H1 (cell line): Measurements from ENCODE around the gene SLC16A6. TPM values are rescaled to one million over a fixed set of nuclear protein-coding genes. Genes with fewer than 3 reads are reported as not detected.

Source experiments
- CTCF ChIA-PET: fragments of 300-600 bp; sonication (Branson Sonifier 250); formaldehyde crosslinking; loops from one replicate; lab custom pipeline; 2021; ENCODE audit not compliant: partially characterized antibody; lab: Charles Lee
- POLR2A ChIA-PET: fragments of 300-600 bp; sonication (Branson Sonifier 250); formaldehyde crosslinking; loops from one replicate; lab custom pipeline; 2021; ENCODE audit warnings: inconsistent platforms; ENCODE audit not compliant: partially characterized antibody; lab: Charles Lee
- DNase-seq, 2 experiments: peaks; one replicate each; pipeline versions ENCODE4 v3.0.0 to v3.0.0-alpha.2; 2010 to 2022; ENCODE audit warnings: low spot score in 2 of 2, low read depth in 1 of 2, mixed read lengths in 1 of 2
- FAIRE-seq: peaks from 2 replicates; lab custom pipeline; 2011; peaks lifted over from hg19 to GRCh38; lab: Jason Lieb, UNC
- H2AFZ ChIP-seq: 2 replicates; pipeline ENCODE4 v1.8.1; 2012; ENCODE audit warnings: low read length, inconsistent platforms
- H2AK5ac ChIP-seq: 2 replicates; pipeline ENCODE4 v1.6.1; 2013; ENCODE audit warnings: low read depth, low read length
- H2BK120ac ChIP-seq: replicated peaks from 2 replicates; pipeline ENCODE3; 2013; ENCODE audit warnings: low read depth, low read length, inconsistent platforms
- H2BK12ac ChIP-seq: 2 replicates; pipeline ENCODE4 v1.6.1; 2013; ENCODE audit warnings: low read depth, low read length
- H2BK15ac ChIP-seq: 2 replicates; pipeline ENCODE4 v1.6.1; 2013; ENCODE audit warnings: low read length
- H2BK20ac ChIP-seq: 2 replicates; pipeline ENCODE4 v1.6.1; 2013; ENCODE audit warnings: low read length
- H2BK5ac ChIP-seq: 2 replicates; pipeline ENCODE4 v1.6.1; 2013; ENCODE audit warnings: low read depth, low read length
- H3K14ac ChIP-seq: 2 replicates; pipeline ENCODE4 v1.6.1; 2013; ENCODE audit warnings: inconsistent platforms; ENCODE audit not compliant: insufficient read length
- H3K18ac ChIP-seq: 2 replicates; pipeline ENCODE4 v1.6.1; 2013; ENCODE audit warnings: low read length; ENCODE audit errors: extremely low read depth
- H3K23ac ChIP-seq: 2 replicates; pipeline ENCODE4 v1.6.1; 2013; ENCODE audit warnings: inconsistent platforms; ENCODE audit not compliant: insufficient read length
- H3K23me2 ChIP-seq: 2 replicates; pipeline ENCODE4 v1.6.1; 2013; ENCODE audit warnings: low read depth, low read length
- H3K27ac ChIP-seq: 2 replicates; pipeline ENCODE4 v1.6.1; 2011; ENCODE audit warnings: low read depth, low read length, inconsistent platforms
- H3K27me3 ChIP-seq, 4 experiments: replicated peaks in 1 of 4; 1 replicate in 1 of 4; 2 replicates in 3 of 4; pipeline versions ENCODE4 v1.6.1 to v1.8.1; 2011 to 2013; ENCODE audit warnings: low read length in 3 of 4, mild to moderate bottlenecking in 3 of 4, inconsistent platforms in 2 of 4, mixed read lengths in 2 of 4, moderate library complexity in 1 of 4; ENCODE audit not compliant: control insufficient read depth in 3 of 4, insufficient read depth in 3 of 4; ENCODE audit errors: extremely low read depth in 1 of 4
- H3K36me3 ChIP-seq, 4 experiments: 2 replicates each; pipeline versions ENCODE4 v1.6.1 to v1.8.1; 2011 to 2013; ENCODE audit warnings: mild to moderate bottlenecking in 4 of 4, low read length in 3 of 4, moderate library complexity in 2 of 4, control low read depth in 1 of 4, inconsistent platforms in 1 of 4; ENCODE audit not compliant: insufficient read depth in 4 of 4, control insufficient read depth in 2 of 4
- H3K4ac ChIP-seq: replicated peaks from 2 replicates; pipeline ENCODE3; 2013; ENCODE audit warnings: low read length, low read depth, mixed read lengths, inconsistent platforms; ENCODE audit not compliant: insufficient read length
- H3K4me1 ChIP-seq, 4 experiments: replicated peaks in 1 of 4; 1 replicate in 1 of 4; 2 replicates in 3 of 4; pipeline versions ENCODE4 v1.6.1 to v1.8.1; 2011 to 2013; ENCODE audit warnings: low read length in 3 of 4, inconsistent platforms in 2 of 4, mixed read lengths in 1 of 4; ENCODE audit not compliant: insufficient read depth in 4 of 4, control insufficient read depth in 3 of 4
- H3K4me2 ChIP-seq, 2 experiments: 2 replicates each; pipeline versions ENCODE4 v1.6.1 to v1.8.1; 2011 to 2013; ENCODE audit warnings: low read depth in 2 of 2, low read length in 2 of 2, control low read depth in 1 of 2, inconsistent platforms in 1 of 2, mild to moderate bottlenecking in 1 of 2; ENCODE audit not compliant: insufficient read depth in 1 of 2
- H3K4me3 ChIP-seq, 4 experiments: fragments of 200-600, 300-600 bp in 1 of 4; sonication (generic), shearing (Covaris generic), sonication (Bioruptor Twin) in 1 of 4; 2 replicates each; pipeline versions ENCODE4 v1.5.1 to v1.8.1; 2011 to 2016; ENCODE audit warnings: low read length in 4 of 4, low read depth in 3 of 4, control low read depth in 2 of 4, inconsistent platforms in 2 of 4, mild to moderate bottlenecking in 2 of 4, mixed read lengths in 1 of 4, moderate library complexity in 1 of 4; ENCODE audit not compliant: insufficient read depth in 2 of 4; ENCODE audit errors: extremely low read depth in 1 of 4
- H3K56ac ChIP-seq: replicated peaks from 2 replicates; pipeline ENCODE3; 2013; ENCODE audit warnings: low read depth, mild to moderate bottlenecking, mixed read lengths, low read length, inconsistent platforms; ENCODE audit not compliant: insufficient read length
- H3K79me1 ChIP-seq: 2 replicates; pipeline ENCODE4 v1.6.1; 2013; ENCODE audit warnings: low read depth, low read length, control low read depth
- H3K79me2 ChIP-seq, 2 experiments: 2 replicates each; pipeline versions ENCODE4 v1.6.1 to v1.8.1; 2012 to 2013; ENCODE audit warnings: low read length in 2 of 2, mild to moderate bottlenecking in 2 of 2, inconsistent platforms in 1 of 2; ENCODE audit not compliant: insufficient read depth in 2 of 2, control insufficient read depth in 1 of 2
- H3K9ac ChIP-seq, 4 experiments: replicated peaks in 1 of 4; 1 replicate in 1 of 4; 2 replicates in 3 of 4; pipeline versions ENCODE4 v1.6.1 to v1.8.1; 2011 to 2013; ENCODE audit warnings: low read depth in 3 of 4, low read length in 3 of 4, control low read depth in 2 of 4, mild to moderate bottlenecking in 2 of 4, moderate library complexity in 2 of 4, inconsistent platforms in 1 of 4; ENCODE audit errors: extremely low read depth in 1 of 4
- H3K9me3 ChIP-seq, 2 experiments: 2 replicates each; pipeline versions ENCODE4 v1.6.1 to v1.8.1; 2012 to 2013; ENCODE audit warnings: mild to moderate bottlenecking in 2 of 2, moderate library complexity in 2 of 2, control low read depth in 1 of 2, inconsistent platforms in 1 of 2, low read depth in 1 of 2, low read length in 1 of 2, mixed read lengths in 1 of 2; ENCODE audit not compliant: insufficient read depth in 2 of 2
- H4K20me1 ChIP-seq, 2 experiments: replicated peaks in 1 of 2; 2 replicates each; pipeline versions ENCODE3 to v1.8.1; 2011 to 2013; ENCODE audit warnings: inconsistent platforms in 2 of 2, low read length in 2 of 2, mild to moderate bottlenecking in 1 of 2; ENCODE audit not compliant: insufficient read depth in 2 of 2, control insufficient read depth in 1 of 2
- H4K5ac ChIP-seq: 2 replicates; pipeline ENCODE4 v1.6.1; 2013; ENCODE audit warnings: low read length, low read depth, mixed read lengths, inconsistent platforms; ENCODE audit not compliant: insufficient read length
- H4K8ac ChIP-seq: 2 replicates; pipeline ENCODE4 v1.8.0; 2013; ENCODE audit warnings: mild to moderate bottlenecking, moderate library complexity, low read length, inconsistent platforms; ENCODE audit not compliant: insufficient read depth; ENCODE audit errors: extremely low read depth
- H4K91ac ChIP-seq: replicated peaks from 2 replicates; pipeline ENCODE3; 2013; ENCODE audit warnings: low read length, mixed read lengths, inconsistent platforms; ENCODE audit not compliant: insufficient read length
- BRCA1 ChIP-seq: IDR thresholded peaks from 2 replicates; pipeline ENCODE4 v1.6.1; 2012; ENCODE audit warnings: low read depth, low read length, improper control_type of control experiment
- CTBP2 ChIP-seq: IDR thresholded peaks from 2 replicates; pipeline ENCODE4 v1.7.0; 2011; ENCODE audit warnings: borderline replicate concordance, mild to moderate bottlenecking, moderate library complexity, mixed read lengths, low read length; ENCODE audit not compliant: insufficient read depth, insufficient read length
- E2F6 ChIP-seq: IDR thresholded peaks from 2 replicates; pipeline ENCODE4 v1.6.1; 2012; ENCODE audit warnings: inconsistent platforms
- EZH2 ChIP-seq: fragments of 200-600 bp; sonication (generic); IDR thresholded peaks from 2 replicates; pipeline ENCODE4 v1.7.1; 2012; ENCODE audit warnings: low read depth, mild to moderate bottlenecking, moderate library complexity, low read length, inconsistent platforms; ENCODE audit not compliant: severe bottlenecking
- HDAC2 ChIP-seq, 2 experiments: fragments of 300-600 bp in 1 of 2; sonication (generic) in 1 of 2; IDR thresholded peaks; 2 replicates each; pipeline ENCODE4 v1.6.1; 2011 to 2012; ENCODE audit warnings: low read depth in 2 of 2, low read length in 2 of 2, mild to moderate bottlenecking in 2 of 2, moderate library complexity in 2 of 2, borderline replicate concordance in 1 of 2, inconsistent platforms in 1 of 2
- KDM4A ChIP-seq: IDR thresholded peaks from one replicate; pipeline ENCODE4 v1.7.1; 2012; ENCODE audit warnings: low read depth, mild to moderate bottlenecking, moderate library complexity, low read length, inconsistent platforms; ENCODE audit not compliant: severe bottlenecking
- SAP30 ChIP-seq: fragments of 300-600 bp; sonication (generic); IDR thresholded peaks from 2 replicates; pipeline ENCODE4 v1.7.1; 2012; ENCODE audit warnings: low read length, moderate library complexity, mild to moderate bottlenecking, inconsistent platforms; ENCODE audit not compliant: insufficient read depth, insufficient replicate concordance
- SIN3A ChIP-seq, 2 experiments: IDR thresholded peaks in 1 of 2; conservative IDR thresholded peaks in 1 of 2; 2 replicates each; pipeline ENCODE4 v1.6.1; 2011 to 2012; ENCODE audit warnings: low read length in 2 of 2, improper control_type of control experiment in 1 of 2, low read depth in 1 of 2, mild to moderate bottlenecking in 1 of 2
- WGBS, 2 experiments: shearing (Covaris generic) in 1 of 2; methylation state at CpG; one replicate each; pipeline versions ENCODE4 v1.1.6 to v1.1.7; 2013 to 2015; ENCODE audit warnings: low lambda C conversion rate in 2 of 2, mixed read lengths in 2 of 2, inconsistent platforms in 1 of 2, low coverage in 1 of 2, missing lambda C conversion rate in 1 of 2; ENCODE audit not compliant: insufficient replicate concordance in 2 of 2, insufficient coverage in 1 of 2, insufficient read length in 1 of 2; ENCODE audit errors: extremely low coverage in 1 of 2, missing lambda C conversion rate in 1 of 2; 5-methylcytosine and 5-hydroxymethylcytosine counted together
- polyA plus RNA-seq, 7 experiments: library from polyadenylated mRNA; depleted of rRNA in 3 of 7; stranded (reverse) in 5 of 7; unstranded in 2 of 7; fragments of >200 nt in 5 of 7; fragments of 200-250 nt in 2 of 7; gene quantifications; 1 replicate in 5 of 7; 2 replicates in 1 of 7; 4 replicates in 1 of 7; pipeline versions ENCODE4 v1.2.1 to v1.2.3, GENCODE V29; 2011 to 2013; ENCODE audit warnings: missing spikeins in 2 of 7, mixed read lengths in 2 of 7
- total RNA-seq: library from RNA; stranded (reverse); fragmentation: NEBNext Ultra II Directional; extraction: Animal tissue kit (Norgen Biotek cat#: 25700); gene quantifications from 2 replicates; pipeline ENCODE4 v1.2.1, GENCODE V29; 2021
- TF ChIP-seq, protein P1 (sequence below): IDR thresholded peaks from 2 replicates; pipeline ENCODE4 v1.6.1; 2012; ENCODE audit warnings: inconsistent platforms

Gene SLC16A6
- total and polyA plus RNA-seq, 2 of the 8 experiments (the other 6 are each of a cell fraction or from before 2014, with no cell fraction given), result 0.17 to 0.22 TPM

- Histone ChIP-seq H3K56ac (no peak overlapping the region), H4K8ac (no peak overlapping the region), H4K91ac (no peak overlapping the region), H3K4me3 (peak overlapping the region; percentile 41 to 73 (median 63)), H3K27me3 (peaks cover 8 to 25% (median 24%) of the 10 kb centered on the region in 4 experiments), H3K18ac (no peak overlapping the region), H3K79me2 (no peaks in the 10 kb centered on the region), H2BK12ac (no peak overlapping the region), H3K4me1 (peaks cover 14 to 27% (median 22%) of the 10 kb centered on the region in 4 experiments; a peak in 6 of 7 replicates), H3K36me3 (no peaks in the 10 kb centered on the region), H3K9me3 (no peaks in the 10 kb centered on the region), H2AK5ac (no peak overlapping the region), H2BK120ac (no peak overlapping the region), H2BK5ac (no peak overlapping the region), H3K14ac (no peak overlapping the region), H3K9ac (no peak overlapping the region), H4K5ac (no peak overlapping the region), H2AFZ (no peak overlapping the region), H3K23ac (no peak overlapping the region), H2BK15ac (no peak overlapping the region), H3K4me2 (peak overlapping the region; percentile 68 to 83), H3K27ac (no peak overlapping the region), H3K79me1 (no peaks in the 10 kb centered on the region), H4K20me1 (peaks cover 0 to 3% of the 10 kb centered on the region in 2 experiments), H3K23me2 (peaks cover 22% of the 10 kb centered on the region), H3K4ac (no peak overlapping the region), H2BK20ac (no peak overlapping the region)
- TF ChIP-seq, protein P1, sequence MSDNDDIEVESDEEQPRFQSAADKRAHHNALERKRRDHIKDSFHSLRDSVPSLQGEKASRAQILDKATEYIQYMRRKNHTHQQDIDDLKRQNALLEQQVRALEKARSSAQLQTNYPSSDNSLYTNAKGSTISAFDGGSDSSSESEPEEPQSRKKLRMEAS, result peak; percentile 61
- TF ChIP-seq SIN3A (conservative IDR thresholded peaks at IDR 0.05 in 1 of 2, IDR thresholded peaks at IDR 0.05 in 1 of 2; ENCODE audit: low read depth in 1 of 2, low read length in 2 of 2) (peak; percentile 98), BRCA1 (no peak), HDAC2 (IDR thresholded peaks at IDR 0.05; ENCODE audit: borderline replicate concordance in 1 of 2, low read depth in 2 of 2, low read length in 2 of 2) (peak; percentile 33 to 49; a peak in 1 of 4 replicates), EZH2 (peak; percentile 47), KDM4A (no peak), CTBP2 (peak; percentile 82), SAP30 (peak; percentile 86), E2F6 (peak; percentile 38; the same call in 1 of the 2 replicates)
- ChIA-PET CTCF (interaction anchor here (0.9 to 3.5 kb wide), 5 partner anchors 15 to 141 kb away, joined by 3 to 17 read pairs (median 11); no protein-coding TSS in a partner anchor), POLR2A (interaction anchor here (0.7 to 3.6 kb wide), 8 partner anchors 10 to 151 kb away, joined by 3 to 18 read pairs (median 4); no protein-coding TSS in a partner anchor)
- WGBS, 2 experiments, result 4% methylated on average over 48 of the region's 50 CpGs; no CpG with 5 or more reads in 1 of the 2 experiments
- FAIRE-seq (no peak), DNase-seq (peak in 1 of 2 experiments; percentile 71)
These were observed 516 bp downstream of the SLC16A6 start for GRCh38 chr17:68290268-68290954.
